Neural progenitor cell (in vitro differentiated cells): ENCODE measurements around the gene ZNF423. TPM values are rescaled to one million over a fixed set of nuclear protein-coding genes. Genes with fewer than 3 reads are reported as not detected.

ENCODE experiments used
- DNase-seq: peaks from one replicate; pipeline ENCODE4 v3.0.0-alpha.2; 2016; ENCODE audit warnings: low spot score
- H2AFZ ChIP-seq: fragments of 200-600 bp; sonication (generic); replicated peaks from 2 replicates; pipeline ENCODE4 v1.6.1; 2016; ENCODE audit warnings: antibody characterized with exemption
- H3F3A ChIP-seq: fragments of 200-600 bp; sonication (generic); 2 replicates; pipeline ENCODE4 v1.6.1; 2016; ENCODE audit warnings: antibody characterized with exemption, low read depth
- H3K27ac ChIP-seq: fragments of 200-600 bp; sonication (generic); 2 replicates; pipeline ENCODE4 v1.5.1; 2016; ENCODE audit warnings: mild to moderate bottlenecking
- H3K27me3 ChIP-seq: fragments of 200-600 bp; sonication (generic); 2 replicates; pipeline ENCODE4 v1.6.1; 2016; ENCODE audit warnings: mild to moderate bottlenecking, moderate library complexity
- H3K36me3 ChIP-seq: fragments of 200-600 bp; sonication (generic); 2 replicates; pipeline ENCODE4 v1.5.1; 2016
- H3K4me1 ChIP-seq: fragments of 200-600 bp; sonication (generic); 2 replicates; pipeline ENCODE4 v1.6.1; 2016; ENCODE audit warnings: mixed run types
- H3K4me2 ChIP-seq: fragments of 200-600 bp; sonication (generic); 2 replicates; pipeline ENCODE4 v1.6.1; 2016
- H3K4me3 ChIP-seq: fragments of 200-600 bp; sonication (generic); 2 replicates; pipeline ENCODE4 v1.5.1; 2016
- H3K79me2 ChIP-seq: fragments of 200-600 bp; sonication (generic); 2 replicates; pipeline ENCODE4 v1.6.1; 2016; ENCODE audit warnings: low read depth
- H3K9ac ChIP-seq: fragments of 200-600 bp; sonication (generic); 2 replicates; pipeline ENCODE4 v1.6.1; 2016
- H3K9me3 ChIP-seq: fragments of 200-600 bp; sonication (generic); 2 replicates; pipeline ENCODE4 v1.5.1; 2016; ENCODE audit warnings: low read depth
- H4K20me1 ChIP-seq: fragments of 200-600 bp; sonication (generic); 2 replicates; pipeline ENCODE4 v1.6.1; 2016; ENCODE audit warnings: low read depth
- H3K27ac Mint-ChIP-seq: 3 replicates; pipeline ENCODE4 v1.8.0; 2021; ENCODE audit warnings: mixed read lengths
- H3K27me3 Mint-ChIP-seq: 2 replicates; pipeline ENCODE4 v1.8.0; 2022; ENCODE audit warnings: low read depth, mild to moderate bottlenecking, inconsistent platforms, moderate library complexity, mixed read lengths; ENCODE audit not compliant: insufficient read depth
- H3K36me3 Mint-ChIP-seq: 3 replicates; pipeline ENCODE4 v1.8.0; 2021; ENCODE audit warnings: mixed read lengths
- H3K4me1 Mint-ChIP-seq: 3 replicates; pipeline ENCODE4 v1.8.0; 2021; ENCODE audit warnings: mixed read lengths
- H3K4me3 Mint-ChIP-seq: 3 replicates; pipeline ENCODE4 v1.8.0; 2021; ENCODE audit warnings: mild to moderate bottlenecking, moderate library complexity, mixed read lengths
- H3K9me3 Mint-ChIP-seq: 3 replicates; pipeline ENCODE4 v1.8.0; 2020; ENCODE audit warnings: mixed read lengths
- CTCF ChIP-seq: fragments of 200-600 bp; sonication (generic); IDR thresholded peaks from 2 replicates; pipeline ENCODE4 v1.5.1; 2017; ENCODE audit warnings: antibody characterized with exemption, mild to moderate bottlenecking
- EZH2 ChIP-seq: fragments of 200-600 bp; sonication (generic); IDR thresholded peaks from 2 replicates; pipeline ENCODE4 v1.6.1; 2017; ENCODE audit warnings: antibody characterized with exemption, mild to moderate bottlenecking, moderate library complexity
- EZH2phosphoT487 ChIP-seq: fragments of 200-600 bp; sonication (generic); IDR thresholded peaks from 2 replicates; pipeline ENCODE4 v1.6.1; 2017; ENCODE audit warnings: antibody characterized with exemption
- total RNA-seq: library from RNA; depleted of rRNA; stranded (reverse); fragments of >200 nt; gene quantifications from 2 replicates; pipeline ENCODE4 v1.2.3, GENCODE V29; 2015; ENCODE audit warnings: low replicate concordance

The ZNF423 gene
- total RNA-seq, 1 donor from 2014 or later = 21.9 TPM

GRCh38 chr16:49523435-49524159 is 332.3 kb downstream of the ZNF423 start:
- Mint-ChIP-seq H3K9me3 (no peaks in the 10 kb centered on the region), H3K27ac (no peak overlapping the region), H3K4me3 (no peak overlapping the region), H3K27me3 (peaks cover 4% of the 10 kb centered on the region), H3K4me1 (peaks cover 28% of the 10 kb centered on the region), H3K36me3 (peaks cover 30% of the 10 kb centered on the region)
- H3K79me2 ChIP-seq = no peaks in the 10 kb centered on the region
- peaks cover 5% of the 10 kb centered on the region for H3F3A ChIP-seq
- H2AFZ ChIP-seq = no peak overlapping the region
- H3K4me2 ChIP-seq = no peak overlapping the region
- H3K4me1 ChIP-seq = peaks cover 10% of the 10 kb centered on the region
- H3K9ac ChIP-seq = no peak overlapping the region
- no peak overlapping the region for H3K27ac ChIP-seq
- no peaks in the 10 kb centered on the region for H3K9me3 ChIP-seq
- no peaks in the 10 kb centered on the region for H3K27me3 ChIP-seq
- TF ChIP-seq EZH2 = no peak
- TF ChIP-seq EZH2phosphoT487 = no peak
- TF ChIP-seq CTCF = no peak
- H4K20me1 ChIP-seq = peaks cover 26% of the 10 kb centered on the region
- no peaks in the 10 kb centered on the region for H3K36me3 ChIP-seq
- no peak overlapping the region for H3K4me3 ChIP-seq
- no peak for DNase-seq

GRCh38 chr16:49521734-49522325 is 334.1 kb downstream of the ZNF423 start:
- Histone ChIP-seq H3K9me3 (no peaks in the 10 kb centered on the region), H3F3A (no peaks in the 10 kb centered on the region), H3K4me3 (no peak overlapping the region), H3K27ac (no peak overlapping the region), H3K36me3 (no peaks in the 10 kb centered on the region), H3K4me1 (no peaks in the 10 kb centered on the region), H3K27me3 (no peaks in the 10 kb centered on the region), H3K79me2 (no peaks in the 10 kb centered on the region), H3K4me2 (no peak overlapping the region), H4K20me1 (peaks cover 14% of the 10 kb centered on the region), H2AFZ (no peak overlapping the region), H3K9ac (no peak overlapping the region)
- Mint-ChIP-seq H3K9me3 (no peaks in the 10 kb centered on the region), H3K4me1 (peaks cover 13% of the 10 kb centered on the region), H3K4me3 (no peak overlapping the region), H3K27ac (no peak overlapping the region), H3K36me3 (peaks cover 30% of the 10 kb centered on the region), H3K27me3 (peaks cover 2% of the 10 kb centered on the region)
- DNase-seq = no peak
- TF ChIP-seq EZH2 (no peak), CTCF (no peak), EZH2phosphoT487 (no peak)

GRCh38 chr16:49520492-49521038 is 335.3 kb downstream of the ZNF423 start:
- Mint-ChIP-seq H3K4me1 (peaks cover 10% of the 10 kb centered on the region), H3K27me3 (peaks cover 2% of the 10 kb centered on the region), H3K4me3 (no peak overlapping the region), H3K9me3 (no peaks in the 10 kb centered on the region), H3K27ac (no peak overlapping the region), H3K36me3 (peaks cover 30% of the 10 kb centered on the region)
- Histone ChIP-seq H2AFZ (no peak overlapping the region), H3K27ac (no peak overlapping the region), H3K9ac (no peak overlapping the region), H3K9me3 (no peaks in the 10 kb centered on the region), H4K20me1 (peaks cover 7% of the 10 kb centered on the region), H3K4me3 (no peak overlapping the region), H3F3A (no peaks in the 10 kb centered on the region), H3K4me1 (no peaks in the 10 kb centered on the region), H3K36me3 (no peaks in the 10 kb centered on the region), H3K27me3 (no peaks in the 10 kb centered on the region), H3K4me2 (no peak overlapping the region), H3K79me2 (no peaks in the 10 kb centered on the region)
- no peak for DNase-seq
- no peak for TF ChIP-seq CTCF
- TF ChIP-seq EZH2 = no peak
- TF ChIP-seq EZH2phosphoT487 = no peak
